Right lobe of liver (tissue), 6 donors: Measurements from ENCODE around the gene PWP1. TPM values are rescaled to one million over a fixed set of nuclear protein-coding genes. Genes with fewer than 3 reads are reported as not detected.
A peak's percentile ranks its signal among the peaks of the same experiment; 100 is the strongest.

Experiments
- ATAC-seq, 4 donors: fragments of 200-7000 bp; cut with Tn5 transposase; one replicate each; pipeline ENCODE4 v1.9.1; 2020; ENCODE audit warnings: mild to moderate bottlenecking in 4 of 4, moderate library complexity in 4 of 4
- DNase-seq, 3 donors: peaks; one replicate each; pipeline ENCODE4 v3.0.0-alpha.2; 2020
- H3K27ac ChIP-seq, 3 donors: fragments of 200-600 bp; one replicate each; pipeline ENCODE4 v1.8.0; 2022
- H3K27me3 ChIP-seq, 2 donors: fragments of 200-600 bp; one replicate each; pipeline ENCODE4 v1.8.0; 2022
- H3K36me3 ChIP-seq, 4 donors: fragments of 200-600 bp; sonication (generic) in 1 of 4; one replicate each; pipeline versions ENCODE4 v1.5.1 to v1.8.0; 2017 to 2022; ENCODE audit warnings: control low read depth in 1 of 4
- H3K4me1 ChIP-seq, 4 donors: fragments of 200-600 bp; sonication (generic) in 1 of 4; one replicate each; pipeline versions ENCODE4 v1.5.1 to v1.8.0; 2017 to 2022; ENCODE audit warnings: control low read depth in 1 of 4
- H3K4me3 ChIP-seq, 3 donors: fragments of 200-600 bp; one replicate each; pipeline ENCODE4 v1.8.0; 2022
- H3K9me3 ChIP-seq, 4 donors: fragments of 200-600 bp; sonication (generic) in 1 of 4; one replicate each; pipeline versions ENCODE4 v1.5.1 to v1.8.0; 2017 to 2022; ENCODE audit warnings: control low read depth in 1 of 4
- CTCF ChIP-seq, 4 donors: fragments of 200-600 bp in 3 of 4; fragments of 450-650 bp in 1 of 4; IDR thresholded peaks; one replicate each; pipeline versions ENCODE4 v1.5.1 to v1.8.0; 2016 to 2022; ENCODE audit warnings: antibody characterized with exemption in 4 of 4, mild to moderate bottlenecking in 2 of 4
- POLR2A ChIP-seq: fragments of 450-650 bp; IDR thresholded peaks from one replicate; pipeline ENCODE4 v1.6.1; 2017; ENCODE audit warnings: antibody characterized with exemption, mild to moderate bottlenecking
- WGBS: methylation state at CpG from one replicate; pipeline ENCODE4 v1.1.6; 2018; ENCODE audit warnings: low coverage, low lambda C conversion rate; ENCODE audit not compliant: insufficient coverage; ENCODE audit errors: missing lambda C conversion rate; 5-methylcytosine and 5-hydroxymethylcytosine counted together
- intact Hi-C, 2 donors: fragments of 100-400 bp; cut with DNase I; formaldehyde crosslinking; loops; one replicate each; pipeline versions ENCODE4 v1.11.2 to v1.14.1; 2022
- total RNA-seq, 6 experiments: library from RNA; depleted of rRNA in 2 of 6; stranded (reverse); fragments of >200 nt in 2 of 6; fragmentation: NEBNext Ultra II Directional in 3 of 6; extraction: Animal tissue kit (Norgen Biotek cat#: 25700) in 3 of 6; gene quantifications; one replicate each; pipeline versions ENCODE4 v1.1.0 to v1.2.4, GENCODE V29; 2016 to 2023
- donor health status: DM: no; HTN: yes; CAD: no.
- donor health status: DM: no; HTN: no; CAD: no.
- donor health status: DM: no; HTN: no; CAD: no.
- donor health status: DM: no; HTN: yes; CAD: no.
- donor health status: DM: no; HTN: yes; CAD: no.

PWP1 gene
- total RNA-seq, 6 experiments from 2014 or later, result 10.1 to 47.3 (median 16.6) TPM

GRCh38 chr12:107731366-107731765, 45.8 kb downstream of the PWP1 start:
- Histone ChIP-seq H3K9me3 (no peaks in the 10 kb centered on the region), H3K27ac (no peak overlapping the region), H3K36me3 (peaks cover 0 to 29% (median 7%) of the 10 kb centered on the region in 4 donors), H3K27me3 (no peaks in the 10 kb centered on the region), H3K4me3 (no peak overlapping the region), H3K4me1 (no peaks in the 10 kb centered on the region)
- 87% methylated on average over 4 of the region's 4 CpGs for WGBS
- intact Hi-C loops, result no loop called here
- DNase-seq, result no peak
- no peak for ATAC-seq
- no peak for TF ChIP-seq CTCF (IDR thresholded peaks at IDR 0.05)
- TF ChIP-seq POLR2A, result no peak

GRCh38 chr12:107732365-107732764, 46.8 kb downstream of the PWP1 start:
- H3K4me1 ChIP-seq, result no peaks in the 10 kb centered on the region
- TF ChIP-seq CTCF (IDR thresholded peaks at IDR 0.05) (no peak), POLR2A (no peak)
- no peaks in the 10 kb centered on the region for H3K27me3 ChIP-seq
- DNase-seq, result no peak
- no peak for ATAC-seq
- H3K9me3 ChIP-seq, result no peaks in the 10 kb centered on the region
- WGBS, result 100% methylated on average over 1 of the region's 3 CpGs
- H3K27ac ChIP-seq, result no peak overlapping the region
- intact Hi-C loops, result no loop called here
- H3K36me3 ChIP-seq, result peaks cover 0 to 37% (median 10%) of the 10 kb centered on the region in 4 donors
- no peak overlapping the region for H3K4me3 ChIP-seq

- WGBS, result 81% methylated on average over 5 of the region's 5 CpGs
Observed at GRCh38 chr12:107734139-107734538, 48.5 kb downstream of the PWP1 start.

GRCh38 chr12:107735763-107736162, 50.2 kb downstream of the PWP1 start:
- ATAC-seq, result no peak
- peaks cover 3 to 69% (median 25%) of the 10 kb centered on the region in 4 donors for H3K36me3 ChIP-seq

More at GRCh38 chr12:107734139-107734538, 48.5 kb downstream of the PWP1 start:
- intact Hi-C loops, result no loop called here
- Histone ChIP-seq H3K36me3 (peaks cover 0 to 54% (median 16%) of the 10 kb centered on the region in 4 donors), H3K27ac (no peak overlapping the region), H3K4me1 (no peaks in the 10 kb centered on the region), H3K27me3 (no peaks in the 10 kb centered on the region), H3K9me3 (no peaks in the 10 kb centered on the region), H3K4me3 (no peak overlapping the region)
- no peak for TF ChIP-seq POLR2A
- TF ChIP-seq CTCF (IDR thresholded peaks at IDR 0.05), result no peak
- ATAC-seq (no peak), DNase-seq (no peak)

GRCh38 chr12:107736914-107737313, 51.3 kb downstream of the PWP1 start:
- H3K4me3 ChIP-seq, result no peak overlapping the region
- TF ChIP-seq POLR2A (no peak), CTCF (IDR thresholded peaks at IDR 0.05) (no peak)
- WGBS, result 66% methylated on average over 4 of the region's 4 CpGs
- H3K36me3 ChIP-seq, result peaks cover 3 to 81% (median 35%) of the 10 kb centered on the region in 4 donors
- no peaks in the 10 kb centered on the region for H3K27me3 ChIP-seq
- H3K4me1 ChIP-seq, result no peaks in the 10 kb centered on the region
- no peak overlapping the region for H3K27ac ChIP-seq
- ATAC-seq (peak in 1 of 4 donors; percentile 20), DNase-seq (no peak)
- intact Hi-C loops, result no loop called here
- no peaks in the 10 kb centered on the region for H3K9me3 ChIP-seq

More at GRCh38 chr12:107735763-107736162, 50.2 kb downstream of the PWP1 start:
- TF ChIP-seq POLR2A, result no peak
- 92% methylated on average over 2 of the region's 2 CpGs for WGBS
- Histone ChIP-seq H3K4me1 (no peaks in the 10 kb centered on the region), H3K27ac (no peak overlapping the region), H3K4me3 (no peak overlapping the region), H3K27me3 (no peaks in the 10 kb centered on the region), H3K9me3 (no peaks in the 10 kb centered on the region)
- intact Hi-C loops, result no loop called here
- DNase-seq, result no peak
